PC-3 (cell line): ENCODE measurements around the gene ERP27. TPM values are rescaled to one million over a fixed set of nuclear protein-coding genes. Genes with fewer than 3 reads are reported as not detected.

Experiments used
- ATAC-seq: fragments of 200-7000 bp; cut with Tn5 transposase; 2 replicates; pipeline ENCODE4 v1.9.1; 2020; ENCODE audit warnings: mild to moderate bottlenecking, moderate library complexity
- BruUV-seq: library from RNA; stranded (reverse); fragments of 400-500 nt; replicated peaks from 2 replicates; lab custom pipeline; 2021; lab: Mats Ljungman, UMichigan
- CTCF ChIA-PET: fragments of 300-600 bp; sonication (Branson Sonifier 250); formaldehyde crosslinking; loops from one replicate; lab custom pipeline; 2022; ENCODE audit warnings: antibody characterized with exemption; lab: Charles Lee
- POLR2A ChIA-PET: fragments of 300-600 bp; sonication (Branson Sonifier 250); formaldehyde crosslinking; loops from one replicate; lab custom pipeline; 2022; ENCODE audit warnings: antibody characterized with exemption; ENCODE audit not compliant: unreplicated experiment; lab: Charles Lee
- DNase-seq: peaks from one replicate; pipeline ENCODE4 v3.0.0-alpha.2; 2015
- H2AFZ ChIP-seq: fragments of 300-600 bp; sonication (generic); 2 replicates; pipeline ENCODE4 v1.6.0; 2016; ENCODE audit warnings: antibody characterized with exemption, low read length
- H3F3A ChIP-seq: fragments of 300-600 bp; sonication (generic); one replicate; pipeline ENCODE4 v1.6.0; 2017; ENCODE audit warnings: antibody characterized with exemption, low read length, control low read depth, mild to moderate bottlenecking; ENCODE audit not compliant: unreplicated experiment
- H3K27ac ChIP-seq: fragments of 300-600 bp; sonication (generic); 2 replicates; pipeline ENCODE4 v1.5.1; 2016; ENCODE audit warnings: mild to moderate bottlenecking, low read length
- H3K27me3 ChIP-seq: fragments of 300-600 bp; sonication (generic); 2 replicates; pipeline ENCODE4 v1.6.1; 2016; ENCODE audit warnings: low read length, mixed read lengths
- H3K36me3 ChIP-seq: fragments of 300-600 bp; sonication (generic); 2 replicates; pipeline ENCODE4 v1.6.1; 2016; ENCODE audit warnings: low read depth, mixed run types, low read length, mixed read lengths
- H3K4me1 ChIP-seq: fragments of 300-600 bp; sonication (generic); 2 replicates; pipeline ENCODE4 v1.5.1; 2016; ENCODE audit warnings: low read length; ENCODE audit not compliant: insufficient read depth
- H3K4me2 ChIP-seq: fragments of 300-600 bp; sonication (generic); 2 replicates; pipeline ENCODE4 v1.6.0; 2016; ENCODE audit warnings: low read length
- H3K4me3 ChIP-seq: fragments of 300-600 bp; sonication (generic); 2 replicates; pipeline ENCODE4 v1.5.1; 2016; ENCODE audit warnings: mild to moderate bottlenecking, low read length, mixed read lengths
- H3K79me2 ChIP-seq: fragments of 300-600 bp; sonication (generic); 2 replicates; pipeline ENCODE4 v1.6.1; 2017; ENCODE audit warnings: low read length, mixed read lengths
- H3K9ac ChIP-seq: fragments of 300-600 bp; sonication (generic); 2 replicates; pipeline ENCODE4 v1.6.0; 2016; ENCODE audit warnings: mild to moderate bottlenecking, low read length
- H3K9me2 ChIP-seq: fragments of 300-600 bp; sonication (generic); replicated peaks from 2 replicates; pipeline ENCODE4 v1.6.1; 2016; ENCODE audit warnings: mixed run types, low read length, mixed read lengths
- H3K9me3 ChIP-seq: fragments of 300-600 bp; sonication (generic); 2 replicates; pipeline ENCODE4 v1.6.1; 2016; ENCODE audit warnings: low read length, mixed read lengths
- H4K20me1 ChIP-seq: fragments of 300-600 bp; sonication (generic); 2 replicates; pipeline ENCODE4 v1.6.1; 2016; ENCODE audit warnings: low read length, mixed read lengths
- EZH2 ChIP-seq: fragments of 300-600 bp; sonication (generic); IDR thresholded peaks from one replicate; pipeline ENCODE4 v1.6.1; 2017; ENCODE audit warnings: antibody characterized with exemption, mild to moderate bottlenecking, low read length; ENCODE audit not compliant: unreplicated experiment
- EZH2phosphoT487 ChIP-seq: fragments of 300-600 bp; sonication (generic); IDR thresholded peaks from 2 replicates; pipeline ENCODE4 v1.6.1; 2018; ENCODE audit warnings: mild to moderate bottlenecking, antibody characterized with exemption, low read length, borderline replicate concordance
- intact Hi-C: fragments of 100-400 bp; cut with micrococcal nuclease; formaldehyde crosslinking; loops from 2 replicates; pipeline ENCODE4 v1.9.0; 2023
- total RNA-seq: library from RNA; depleted of rRNA; stranded (reverse); fragments of >200 nt; gene quantifications from 2 replicates; pipeline ENCODE4 v1.2.3, GENCODE V29; 2014
- TF ChIP-seq, protein P1 (sequence below): fragments of 300-600 bp; sonication (generic); conservative IDR thresholded peaks from 2 replicates; pipeline ENCODE4 v1.5.1; 2017; ENCODE audit warnings: antibody characterized with exemption, low read depth, mild to moderate bottlenecking, low read length

ERP27 gene
- total RNA-seq, 1 experiment from 2014 or later = not detected

GRCh38 chr12:14959463-14959862 is 21.1 kb upstream of the ERP27 start:
- Histone ChIP-seq H3K9me3 (no peaks in the 10 kb centered on the region), H4K20me1 (no peaks in the 10 kb centered on the region), H3K4me1 (peaks cover 17% of the 10 kb centered on the region), H3K36me3 (no peaks in the 10 kb centered on the region), H3K4me3 (no peak overlapping the region), H3F3A (no peaks in the 10 kb centered on the region), H3K79me2 (no peaks in the 10 kb centered on the region), H3K9ac (no peak overlapping the region), H3K27me3 (no peaks in the 10 kb centered on the region), H3K4me2 (no peak overlapping the region), H2AFZ (no peak overlapping the region), H3K9me2 (no peaks in the 10 kb centered on the region), H3K27ac (no peak overlapping the region)
- POLR2A ChIA-PET = no interaction called here
- DNase-seq (no peak), ATAC-seq (no peak)
- no peak for TF ChIP-seq EZH2phosphoT487
- no peak for TF ChIP-seq EZH2
- TF ChIP-seq, protein P1, sequence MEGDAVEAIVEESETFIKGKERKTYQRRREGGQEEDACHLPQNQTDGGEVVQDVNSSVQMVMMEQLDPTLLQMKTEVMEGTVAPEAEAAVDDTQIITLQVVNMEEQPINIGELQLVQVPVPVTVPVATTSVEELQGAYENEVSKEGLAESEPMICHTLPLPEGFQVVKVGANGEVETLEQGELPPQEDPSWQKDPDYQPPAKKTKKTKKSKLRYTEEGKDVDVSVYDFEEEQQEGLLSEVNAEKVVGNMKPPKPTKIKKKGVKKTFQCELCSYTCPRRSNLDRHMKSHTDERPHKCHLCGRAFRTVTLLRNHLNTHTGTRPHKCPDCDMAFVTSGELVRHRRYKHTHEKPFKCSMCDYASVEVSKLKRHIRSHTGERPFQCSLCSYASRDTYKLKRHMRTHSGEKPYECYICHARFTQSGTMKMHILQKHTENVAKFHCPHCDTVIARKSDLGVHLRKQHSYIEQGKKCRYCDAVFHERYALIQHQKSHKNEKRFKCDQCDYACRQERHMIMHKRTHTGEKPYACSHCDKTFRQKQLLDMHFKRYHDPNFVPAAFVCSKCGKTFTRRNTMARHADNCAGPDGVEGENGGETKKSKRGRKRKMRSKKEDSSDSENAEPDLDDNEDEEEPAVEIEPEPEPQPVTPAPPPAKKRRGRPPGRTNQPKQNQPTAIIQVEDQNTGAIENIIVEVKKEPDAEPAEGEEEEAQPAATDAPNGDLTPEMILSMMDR = no peak
- CTCF ChIA-PET = no interaction called here
- no TSS peak for BruUV-seq
- intact Hi-C loops = no loop called here

DNA sequence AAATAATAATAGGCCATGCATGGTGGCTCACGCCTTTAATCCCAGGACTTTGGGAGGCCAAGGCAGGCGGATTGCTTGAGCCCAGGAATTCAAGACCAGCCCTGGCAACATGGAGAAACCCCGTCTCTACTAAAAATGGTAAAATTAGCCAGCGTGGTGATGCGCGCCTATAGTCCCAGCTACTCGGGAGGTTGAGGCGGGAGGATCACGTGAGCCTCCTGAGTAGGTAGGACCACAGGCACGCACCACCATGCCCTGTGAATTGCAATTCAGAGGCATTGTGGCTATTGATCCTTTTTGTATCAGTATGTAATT is 20.7 kb upstream of the ERP27 start:
- Histone ChIP-seq H4K20me1 (no peaks in the 10 kb centered on the region), H3K27ac (no peak overlapping the region), H3K27me3 (no peaks in the 10 kb centered on the region), H2AFZ (no peak overlapping the region), H3K9ac (no peak overlapping the region), H3K4me2 (no peak overlapping the region), H3K36me3 (no peaks in the 10 kb centered on the region), H3K9me3 (no peaks in the 10 kb centered on the region), H3K9me2 (no peaks in the 10 kb centered on the region), H3F3A (no peaks in the 10 kb centered on the region), H3K4me1 (peaks cover 17% of the 10 kb centered on the region), H3K4me3 (no peak overlapping the region), H3K79me2 (no peaks in the 10 kb centered on the region)
- POLR2A ChIA-PET = no interaction called here
- ATAC-seq (no peak), DNase-seq (no peak)
- CTCF ChIA-PET = no interaction called here
- intact Hi-C loops = no loop called here
- BruUV-seq = no TSS peak
- TF ChIP-seq EZH2phosphoT487 (no peak), EZH2 (no peak)
- TF ChIP-seq, protein P1 = no peak

DNA sequence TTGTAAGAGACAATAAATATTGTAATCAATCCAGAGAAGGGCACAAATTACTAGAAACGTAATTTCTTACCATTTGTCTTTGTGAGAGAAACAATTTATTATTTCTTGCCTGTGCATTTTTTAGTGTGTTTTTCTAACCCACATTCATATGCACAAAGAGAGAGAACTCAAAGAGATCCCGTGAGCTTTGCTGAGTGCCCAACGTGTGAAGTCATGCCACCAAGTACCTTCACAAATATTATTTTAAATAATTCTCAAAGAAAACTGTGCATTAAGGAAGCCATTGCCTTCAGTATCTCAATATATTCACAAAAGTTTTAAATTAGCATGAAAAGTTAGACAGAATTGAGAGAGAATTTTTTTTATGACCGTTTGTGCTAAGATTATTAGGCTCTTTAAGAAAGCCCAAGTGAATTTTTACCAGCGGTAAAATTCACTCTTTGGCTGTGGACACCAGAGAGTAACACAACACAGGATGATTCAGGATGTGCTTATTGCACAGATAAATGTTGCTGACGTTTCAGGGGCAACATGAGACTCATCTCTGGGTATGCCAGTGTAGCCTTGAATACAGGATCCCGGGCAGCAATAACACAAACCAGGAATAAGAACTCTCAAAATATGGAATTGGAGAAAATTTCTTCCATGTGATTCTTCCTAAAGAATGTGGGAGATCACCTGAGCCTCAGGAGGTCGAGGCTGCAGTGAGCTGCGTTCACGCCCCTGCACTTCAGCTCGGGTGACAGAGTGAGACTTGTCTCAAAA is 20.2 kb upstream of the ERP27 start:
- ChIA-PET POLR2A (no interaction called here), CTCF (no interaction called here)
- Histone ChIP-seq H3K4me3 (no peak overlapping the region), H3K27me3 (no peaks in the 10 kb centered on the region), H3K9me3 (no peaks in the 10 kb centered on the region), H3K36me3 (no peaks in the 10 kb centered on the region), H3K27ac (no peak overlapping the region), H4K20me1 (no peaks in the 10 kb centered on the region), H3K4me2 (no peak overlapping the region), H3K4me1 (peaks cover 17% of the 10 kb centered on the region), H3K9me2 (no peaks in the 10 kb centered on the region), H2AFZ (no peak overlapping the region), H3F3A (no peaks in the 10 kb centered on the region), H3K9ac (no peak overlapping the region), H3K79me2 (no peaks in the 10 kb centered on the region)
- no TSS peak for BruUV-seq
- TF ChIP-seq EZH2phosphoT487 (no peak), EZH2 (no peak)
- TF ChIP-seq, protein P1 = no peak
- DNase-seq = no peak
- no peak for ATAC-seq
- intact Hi-C loops = no loop called here
